NCI-H345 treated with DMSO at 0.1 percent for 48 hours (cell line): ENCODE measurements around the gene CTTN.
"Not testable (repeated sequence)": the region's sequence is repeated elsewhere in the genome, so short reads cannot be mapped to it uniquely, and the experiment has no call there.

Experiments used
- DNase-seq: peaks from one replicate; lab custom pipeline; 2025; ENCODE audit not compliant: unreplicated experiment; lab: John Stamatoyannopoulos, UW

CTTN gene

DNA sequence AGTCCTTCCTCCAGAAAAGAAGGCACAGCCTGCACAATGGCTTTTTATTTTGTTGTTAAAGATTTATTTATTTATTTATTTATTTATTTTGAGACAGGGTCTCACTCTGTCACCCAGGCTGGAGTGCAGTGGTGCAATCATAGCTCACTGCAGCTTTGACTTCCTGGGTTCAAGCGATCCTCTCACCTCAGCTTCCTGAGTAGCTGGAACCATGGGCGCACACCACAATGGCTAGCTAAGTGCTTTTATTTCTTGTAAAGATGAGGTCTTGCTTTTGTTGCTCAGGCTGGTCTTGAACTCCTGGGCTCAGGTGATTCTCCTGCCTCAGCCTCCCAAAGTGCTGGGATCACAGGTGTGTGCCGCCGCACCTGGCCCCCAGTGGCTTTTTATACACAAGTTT lies 10.0 kb downstream of the CTTN start:
- not testable (repeated sequence) for DNase-seq

DNA sequence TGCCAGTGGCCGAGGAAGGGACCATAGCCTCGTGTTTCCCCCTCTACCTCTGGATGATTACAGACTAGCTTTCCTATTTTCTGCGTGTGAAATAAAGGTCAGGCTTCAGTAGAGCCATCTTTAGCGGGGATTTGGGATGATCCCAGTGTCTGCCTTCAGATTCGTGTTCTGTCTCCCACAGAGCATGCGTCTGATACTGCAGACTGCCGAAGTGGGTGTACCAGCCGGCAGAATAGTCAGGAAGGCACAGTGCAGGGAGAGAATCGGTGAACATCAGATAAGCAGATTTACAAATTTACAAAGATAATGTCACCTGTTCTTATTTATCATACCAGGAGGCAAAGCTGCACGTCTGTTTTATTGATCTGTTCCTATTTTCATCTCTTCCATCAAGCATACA lies 11.1 kb downstream of the CTTN start:
- DNase-seq, result no peak

DNA sequence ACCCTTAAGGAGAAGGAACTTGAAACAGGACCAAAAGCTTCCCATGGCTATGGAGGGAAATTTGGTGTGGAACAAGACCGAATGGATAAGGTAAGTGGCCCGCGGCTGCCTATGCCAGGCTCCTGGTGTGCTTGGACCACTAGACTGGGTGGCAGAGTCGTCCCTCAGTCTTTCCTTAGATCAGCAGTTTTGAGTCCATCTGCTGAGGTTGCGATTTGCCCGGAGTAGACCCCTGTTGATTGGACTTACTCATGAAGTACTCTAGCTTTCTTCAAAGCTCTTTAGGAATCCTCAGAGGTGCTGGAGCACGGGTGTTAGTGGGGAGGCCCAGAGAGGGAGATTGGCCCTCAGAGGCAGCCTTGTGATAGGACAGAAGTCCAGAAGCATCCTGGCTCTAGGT lies 11.5 kb downstream of the CTTN start:
- no peak for DNase-seq

DNA sequence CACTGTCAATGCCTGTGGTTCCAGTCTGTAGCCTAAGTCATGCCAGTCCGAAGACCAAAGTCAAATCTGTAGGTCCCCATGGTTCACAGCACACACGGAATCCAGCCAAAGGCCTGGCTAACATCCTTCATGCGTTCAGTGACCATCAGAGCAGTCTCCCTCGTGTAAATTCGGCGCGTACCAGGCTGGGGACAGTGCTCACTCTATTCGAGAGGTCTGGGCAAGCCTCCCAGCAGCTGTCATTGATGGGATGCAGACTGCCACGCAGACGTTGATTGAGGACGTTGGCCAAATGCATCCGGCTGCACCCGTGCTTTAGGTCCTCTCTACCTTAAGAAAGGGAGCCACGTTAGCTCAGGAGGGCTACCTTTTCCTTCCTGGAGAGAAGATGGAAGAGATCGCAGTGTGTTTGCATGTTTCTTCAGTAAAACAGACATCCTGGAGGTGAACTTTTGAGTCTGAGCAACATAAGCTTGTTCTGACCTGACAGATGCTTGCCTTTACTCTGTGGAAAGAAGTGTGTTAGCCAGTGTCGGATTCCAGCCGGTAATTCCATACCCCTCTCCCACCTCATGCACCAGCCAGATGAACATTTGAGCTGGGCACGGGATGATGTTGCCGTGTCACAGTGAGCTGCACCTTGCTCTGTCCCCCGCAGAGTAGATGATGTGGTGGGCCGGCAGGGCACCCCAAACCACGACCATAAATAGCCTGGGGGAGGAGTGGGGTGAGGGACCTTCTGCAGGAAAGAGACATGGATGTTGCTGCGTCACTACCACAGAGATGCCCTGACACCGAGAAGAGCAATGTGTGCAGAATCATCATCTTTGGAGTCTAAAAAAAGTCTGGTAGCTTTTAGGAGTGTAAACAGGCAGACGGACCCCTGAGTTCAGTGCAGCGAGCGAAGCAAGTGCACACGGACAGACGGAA lies 12.2 kb downstream of the CTTN start:
- DNase-seq, result no peak

DNA sequence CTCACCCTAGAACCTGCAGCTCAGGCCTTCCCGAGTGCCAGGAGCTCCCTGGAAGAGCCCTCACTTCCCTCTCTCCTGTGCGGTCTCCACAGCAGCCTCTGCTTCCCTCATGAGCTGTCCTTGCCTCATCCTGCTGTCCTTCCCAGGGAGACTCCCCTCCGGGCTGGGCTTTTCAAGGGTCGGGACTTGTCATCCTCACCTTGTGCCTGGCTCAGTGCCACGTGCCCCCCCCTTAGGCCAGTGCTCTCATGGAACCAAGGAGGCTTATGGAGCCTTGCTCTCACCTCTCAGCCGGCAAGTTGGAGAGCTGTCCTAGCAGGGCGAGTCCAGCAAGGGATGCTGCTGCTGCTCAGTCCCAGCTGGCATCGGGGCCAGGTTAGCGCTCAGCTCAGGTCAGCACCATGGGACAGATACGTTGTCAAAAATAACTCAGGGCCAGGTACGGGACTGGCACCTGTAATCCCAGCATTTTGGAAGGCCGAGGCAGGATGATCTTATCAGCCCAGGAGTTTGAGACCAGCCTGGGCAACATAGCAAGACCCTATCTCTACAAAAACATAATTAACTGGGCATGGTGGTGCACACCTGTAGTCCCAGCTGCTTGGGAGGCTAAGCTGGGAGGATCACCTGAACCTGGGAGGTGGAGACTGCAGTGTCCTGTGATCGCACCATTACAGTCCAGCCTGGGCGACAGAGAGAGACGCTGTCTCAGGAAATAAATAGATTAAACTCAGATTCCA lies 13.6 kb downstream of the CTTN start:
- no peak for DNase-seq

DNA sequence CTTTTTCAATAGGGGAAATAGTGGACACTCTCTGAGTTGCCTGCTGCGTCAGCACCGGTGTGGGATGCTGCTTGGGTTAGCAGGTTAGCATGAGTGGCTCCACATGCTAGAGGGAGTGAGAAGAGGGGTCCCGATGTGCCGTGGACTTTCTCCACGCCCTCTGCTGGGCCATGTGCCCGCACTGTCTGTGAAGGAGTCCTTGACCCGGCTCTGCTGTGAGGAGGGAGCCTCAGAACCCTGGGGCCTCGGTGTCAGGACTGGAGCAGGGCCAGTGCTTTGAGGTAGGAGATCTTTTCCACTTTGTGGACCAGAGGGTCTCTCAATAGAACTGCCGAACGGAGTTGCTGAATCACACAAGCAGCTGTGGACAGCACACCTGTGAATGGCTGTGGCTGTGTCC lies 14.8 kb downstream of the CTTN start:
- DNase-seq, result no peak

DNA sequence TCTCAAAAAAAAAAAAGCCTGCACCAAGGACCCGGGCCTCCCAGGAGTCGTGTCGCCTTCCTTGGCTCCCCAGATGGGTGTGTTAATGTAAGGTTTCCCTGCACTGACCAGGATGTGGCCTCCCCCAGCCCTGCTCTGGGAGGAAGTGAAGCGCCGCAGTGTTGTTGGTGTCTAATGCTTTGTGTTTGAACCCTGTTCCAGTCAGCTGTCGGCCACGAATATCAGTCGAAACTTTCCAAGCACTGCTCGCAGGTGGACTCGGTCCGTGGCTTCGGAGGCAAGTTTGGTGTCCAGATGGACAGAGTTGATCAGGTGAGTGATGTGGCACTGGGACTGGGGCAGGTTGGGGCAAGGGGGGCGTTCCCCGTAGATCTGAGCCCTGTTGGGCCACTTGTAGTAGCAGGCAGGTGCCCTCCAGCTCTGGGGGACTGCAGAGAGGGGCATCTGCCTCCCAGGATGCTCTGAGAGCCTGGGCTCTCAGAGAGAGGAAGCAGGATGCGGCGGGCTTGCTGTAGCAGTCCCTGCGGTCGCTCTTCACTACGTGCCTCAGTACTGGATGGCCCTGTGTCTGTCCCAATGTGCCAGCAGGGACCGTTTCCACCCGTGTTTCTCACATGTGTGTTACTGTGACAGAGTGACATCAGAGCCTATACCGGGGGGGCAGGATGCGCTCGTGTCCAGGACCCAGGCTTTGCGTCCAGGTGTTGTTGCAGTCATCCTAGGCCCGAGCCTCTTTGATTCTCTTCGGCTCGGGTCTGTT lies 16.2 kb downstream of the CTTN start:
- no peak for DNase-seq

DNA sequence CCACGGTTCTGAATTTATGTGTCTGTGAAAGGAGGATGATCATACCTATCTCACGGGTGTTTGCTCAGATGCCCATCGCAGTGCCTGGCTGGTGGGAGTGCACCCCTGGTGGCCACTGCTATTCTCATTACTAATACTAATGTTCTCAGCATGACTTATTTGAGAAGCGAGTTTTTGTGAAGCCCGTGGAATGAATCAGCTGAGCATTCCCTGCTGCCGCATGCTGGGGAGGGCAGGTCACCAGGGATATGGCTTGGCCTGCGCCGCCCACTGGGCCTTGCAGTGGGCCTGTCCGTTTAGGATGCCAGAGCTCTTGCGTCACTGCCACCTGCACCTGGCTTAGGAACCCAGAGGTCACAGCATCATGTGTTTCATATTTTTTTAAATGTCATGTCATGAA lies 16.9 kb downstream of the CTTN start:
- DNase-seq, result no peak

DNA sequence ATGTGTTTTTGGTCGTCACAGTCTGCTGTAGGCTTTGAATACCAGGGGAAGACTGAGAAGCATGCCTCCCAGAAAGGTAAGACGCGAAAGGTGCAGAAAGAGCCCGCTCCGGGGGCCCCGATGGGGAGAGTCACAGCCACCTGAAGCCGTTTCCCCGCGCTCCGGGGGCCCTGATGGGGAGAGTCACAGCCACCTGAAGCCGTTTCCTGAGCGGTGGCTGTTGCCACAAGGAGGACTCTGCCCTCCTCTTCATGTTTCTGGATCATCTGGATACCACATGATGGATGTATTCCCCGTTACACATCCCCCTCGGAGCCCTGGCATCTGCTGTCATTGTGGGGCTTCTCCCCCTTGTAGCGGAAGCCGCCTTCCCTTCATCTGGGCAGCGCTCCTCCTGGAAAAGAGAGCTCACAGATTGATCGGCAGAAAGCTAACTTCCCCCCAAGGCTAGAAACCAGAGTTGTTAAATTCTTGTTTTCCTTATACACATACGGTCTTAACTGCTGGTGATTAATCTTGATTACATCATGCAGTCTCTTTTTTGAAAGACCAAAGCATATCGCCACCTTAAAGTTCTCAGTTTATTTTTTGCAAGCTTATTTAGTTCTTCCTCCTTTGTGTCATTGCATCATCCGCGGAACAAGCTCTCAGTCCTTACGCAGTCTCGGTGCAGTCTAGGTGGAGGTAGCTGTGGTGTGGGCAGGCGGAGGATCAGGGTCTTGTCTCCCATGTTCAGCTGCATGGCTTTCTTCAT lies 17.5 kb downstream of the CTTN start:
- no peak for DNase-seq

DNA sequence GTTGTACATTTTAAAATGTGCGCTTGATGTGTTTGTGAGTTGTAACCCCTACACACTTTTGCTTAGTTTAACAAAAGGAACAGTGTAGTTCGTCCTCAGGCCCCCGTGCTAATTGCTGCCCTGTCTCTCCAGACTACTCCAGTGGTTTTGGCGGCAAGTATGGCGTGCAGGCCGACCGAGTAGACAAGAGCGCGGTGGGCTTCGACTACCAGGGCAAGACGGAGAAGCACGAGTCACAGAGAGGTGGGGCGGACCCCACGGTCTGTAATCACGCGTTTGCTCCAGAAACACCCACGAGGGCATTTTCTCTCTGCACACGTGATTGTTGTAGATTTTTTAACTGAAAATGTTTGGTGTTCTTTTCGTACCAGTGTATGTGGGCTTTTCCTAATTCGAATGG lies 18.6 kb downstream of the CTTN start:
- DNase-seq, result no peak

DNA sequence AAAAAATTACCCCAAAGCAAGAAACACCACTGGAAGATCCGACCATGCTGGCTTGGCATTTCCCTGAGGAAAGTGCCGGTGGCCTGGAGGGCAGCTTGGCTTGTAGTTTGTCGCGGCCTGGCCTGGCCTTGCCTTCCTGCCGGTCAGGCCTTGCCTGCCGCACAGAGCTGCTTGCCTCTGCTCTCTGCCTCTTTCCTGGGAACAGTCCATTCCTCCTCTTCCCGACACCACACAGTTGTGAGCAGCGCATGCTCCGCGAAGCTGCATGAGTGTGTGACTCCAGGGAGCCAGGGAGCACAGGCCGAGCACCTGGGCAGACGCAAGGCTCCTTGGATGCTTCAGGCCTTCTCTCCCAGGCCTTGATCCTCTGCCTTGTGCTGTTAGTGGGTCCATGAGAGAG lies 19.8 kb downstream of the CTTN start:
- no peak for DNase-seq

DNA sequence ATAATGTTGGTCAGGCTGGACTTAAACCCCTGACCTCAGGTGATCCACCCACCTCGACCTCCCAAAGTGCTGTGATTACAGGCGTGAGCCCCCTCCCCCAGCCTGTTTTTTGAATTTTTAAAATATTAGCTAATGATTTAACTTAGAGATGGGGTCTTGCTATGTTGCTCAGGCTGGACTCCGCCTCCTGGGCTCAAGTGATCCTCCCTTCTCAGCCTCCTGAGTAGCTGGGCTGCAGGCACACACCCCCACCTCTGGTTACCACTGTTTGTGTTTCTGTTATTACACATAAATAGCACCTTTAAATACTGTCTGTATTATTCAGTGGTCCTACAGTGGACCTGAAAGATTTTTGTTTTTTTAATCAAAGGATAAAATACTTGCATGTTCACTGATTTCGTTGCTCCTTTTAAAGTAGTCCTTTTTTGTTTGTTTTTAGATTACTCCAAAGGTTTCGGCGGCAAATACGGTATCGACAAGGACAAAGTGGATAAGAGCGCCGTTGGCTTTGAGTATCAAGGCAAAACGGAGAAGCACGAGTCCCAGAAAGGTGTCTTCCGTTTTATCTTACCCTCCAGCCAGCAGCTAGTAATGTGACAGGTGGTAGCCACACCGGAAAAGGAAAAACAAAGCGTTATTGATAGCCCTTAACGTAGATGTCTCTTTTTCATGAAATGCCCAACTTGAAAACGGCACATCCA lies 21.1 kb downstream of the CTTN start:
- DNase-seq, result no peak

DNA sequence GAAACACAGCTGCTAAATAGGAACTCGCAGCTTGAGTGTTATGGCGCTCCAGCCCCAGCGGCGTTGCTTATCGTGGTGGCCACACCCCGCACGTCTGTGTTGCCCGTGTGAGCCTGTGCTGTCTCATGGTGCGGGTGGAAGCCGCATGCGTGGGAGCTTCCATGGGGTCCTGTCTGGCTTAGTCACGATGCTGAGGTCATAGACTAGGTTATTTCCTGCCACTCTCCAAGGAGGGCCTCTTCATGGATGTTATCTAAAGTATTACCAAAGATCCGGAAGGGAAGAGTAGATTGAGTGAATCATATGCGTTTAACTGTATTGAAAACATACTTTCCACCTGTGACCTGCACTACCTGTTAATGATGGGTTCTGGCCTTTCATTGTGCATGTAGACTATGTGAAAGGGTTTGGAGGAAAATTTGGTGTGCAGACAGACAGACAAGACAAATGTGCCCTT lies 21.7 kb downstream of the CTTN start:
- no peak for DNase-seq

DNA sequence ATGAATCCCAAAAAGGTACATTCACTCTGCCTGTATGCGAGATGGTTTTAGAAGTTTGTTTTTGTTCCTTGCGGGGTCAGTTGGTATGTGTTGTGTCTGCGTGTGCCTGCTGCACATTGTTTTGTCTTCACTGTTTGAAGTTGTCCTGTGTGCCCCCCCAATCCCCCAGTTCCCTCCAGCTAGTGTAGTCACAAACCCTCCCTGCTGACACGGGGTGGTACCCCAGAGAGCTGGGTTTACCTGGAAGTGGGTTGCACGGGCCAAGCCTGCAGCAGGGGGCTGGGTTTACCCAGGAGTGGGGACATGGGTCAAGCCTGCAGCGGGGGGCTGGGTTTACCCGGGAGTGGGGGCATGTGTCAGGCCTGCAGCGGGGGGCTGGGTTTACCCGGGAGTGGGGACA lies 22.2 kb downstream of the CTTN start:
- DNase-seq, result no peak

DNA sequence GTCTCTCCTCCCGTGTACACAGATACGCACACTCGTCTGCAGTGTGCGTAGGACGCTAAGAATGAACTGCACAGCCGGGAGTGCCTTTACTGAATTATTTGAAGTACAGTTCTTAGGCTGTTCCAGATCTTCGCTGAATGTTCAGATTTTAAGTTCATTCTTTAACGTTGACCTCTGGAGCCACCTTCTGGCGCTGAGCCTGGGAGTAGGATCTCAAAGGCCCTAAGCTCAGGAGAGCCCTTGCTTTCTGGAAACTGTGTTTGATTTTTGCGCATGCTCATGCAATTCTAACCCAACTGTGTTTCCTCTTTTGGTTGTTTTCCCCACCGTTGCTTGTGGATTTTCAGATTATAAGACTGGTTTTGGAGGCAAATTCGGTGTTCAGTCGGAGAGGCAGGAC lies 22.8 kb downstream of the CTTN start:
- DNase-seq, result no peak

DNA sequence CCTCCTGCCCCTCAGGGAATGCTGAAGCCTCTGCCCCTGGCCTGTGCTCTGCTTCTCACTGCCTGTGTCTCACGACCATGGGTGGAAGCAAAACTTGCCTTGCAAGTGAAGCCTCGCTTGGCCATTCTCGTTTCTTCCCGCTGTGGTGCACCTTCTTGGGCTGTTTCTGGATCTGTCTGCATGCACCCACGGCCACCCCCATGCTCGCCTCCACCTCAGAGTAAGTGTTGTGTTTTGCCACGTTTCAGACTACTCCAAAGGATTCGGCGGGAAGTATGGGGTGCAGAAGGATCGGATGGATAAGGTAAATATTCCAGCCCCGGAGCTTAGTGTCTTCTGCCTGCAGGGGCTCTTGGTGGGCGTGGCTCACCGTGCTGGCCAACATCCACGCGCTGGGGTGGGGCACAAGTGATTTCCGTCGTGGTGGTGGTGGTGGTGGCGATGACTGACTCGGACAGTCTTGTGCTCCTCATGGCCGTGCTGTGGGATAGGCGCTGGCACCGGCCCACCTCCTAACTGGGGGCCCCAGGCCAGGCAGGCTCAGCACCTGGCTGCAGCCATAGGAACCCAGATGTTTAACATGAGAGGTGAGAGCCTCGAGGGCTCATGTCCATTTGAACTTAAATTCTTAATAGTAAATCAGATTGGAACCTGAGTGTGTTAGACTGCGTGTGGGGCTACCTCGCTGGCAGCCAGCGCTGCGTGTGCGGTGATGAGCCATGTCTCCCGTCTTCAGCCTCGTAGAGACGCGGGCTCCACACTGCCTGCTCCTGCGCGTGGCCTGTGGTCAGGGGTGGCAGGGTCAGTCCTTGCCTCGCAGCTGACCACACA lies 24.6 kb downstream of the CTTN start:
- DNase-seq, result no peak

DNA sequence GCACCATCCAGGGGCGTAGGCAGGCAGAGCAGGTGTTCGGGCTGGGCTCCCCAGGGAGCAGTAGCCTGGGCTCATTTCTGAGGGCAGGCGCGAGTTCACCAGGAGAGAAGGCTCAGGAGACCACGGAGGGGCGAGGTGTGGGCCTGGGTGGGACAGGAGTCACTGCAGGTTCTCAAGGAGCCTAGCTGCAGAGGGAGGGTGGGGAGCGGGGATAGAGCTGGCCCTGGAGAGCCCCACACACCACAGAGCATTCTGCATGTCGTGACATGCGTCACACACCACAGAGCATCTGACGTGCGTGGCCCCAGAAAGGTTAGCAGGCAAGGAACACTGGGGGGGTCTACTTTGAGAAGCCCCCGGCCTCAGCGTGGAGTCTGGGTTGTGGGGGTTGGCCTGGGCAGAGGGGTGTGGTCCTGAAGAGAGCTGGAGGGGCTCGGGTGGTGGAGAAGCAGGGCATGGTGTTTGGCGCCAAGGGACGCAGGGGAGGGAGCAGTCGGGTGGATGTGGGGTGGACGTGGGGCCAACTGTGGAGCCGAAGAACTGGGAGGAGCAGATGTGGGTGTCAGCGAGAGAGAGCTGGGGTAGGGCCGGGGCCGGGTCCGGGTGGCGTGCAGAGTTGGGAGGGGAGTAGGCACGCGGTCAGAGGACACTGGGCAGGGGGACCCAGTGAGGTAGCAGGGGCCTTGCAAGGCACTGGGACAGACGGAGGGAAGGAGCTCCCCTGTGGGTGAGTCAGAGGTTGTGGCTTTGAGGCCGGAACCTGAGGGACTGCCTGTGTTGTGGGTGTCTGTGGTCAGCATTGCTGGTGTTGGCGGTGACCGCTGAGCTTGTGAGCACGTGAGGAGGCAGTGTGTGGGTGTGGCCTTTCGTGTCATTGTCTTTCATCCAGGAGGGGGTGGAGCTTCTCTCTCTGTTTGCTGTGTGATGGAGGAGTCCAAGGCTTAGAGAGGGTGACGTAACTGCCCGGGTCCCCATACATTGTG lies 25.5 kb downstream of the CTTN start:
- no peak for DNase-seq

DNA sequence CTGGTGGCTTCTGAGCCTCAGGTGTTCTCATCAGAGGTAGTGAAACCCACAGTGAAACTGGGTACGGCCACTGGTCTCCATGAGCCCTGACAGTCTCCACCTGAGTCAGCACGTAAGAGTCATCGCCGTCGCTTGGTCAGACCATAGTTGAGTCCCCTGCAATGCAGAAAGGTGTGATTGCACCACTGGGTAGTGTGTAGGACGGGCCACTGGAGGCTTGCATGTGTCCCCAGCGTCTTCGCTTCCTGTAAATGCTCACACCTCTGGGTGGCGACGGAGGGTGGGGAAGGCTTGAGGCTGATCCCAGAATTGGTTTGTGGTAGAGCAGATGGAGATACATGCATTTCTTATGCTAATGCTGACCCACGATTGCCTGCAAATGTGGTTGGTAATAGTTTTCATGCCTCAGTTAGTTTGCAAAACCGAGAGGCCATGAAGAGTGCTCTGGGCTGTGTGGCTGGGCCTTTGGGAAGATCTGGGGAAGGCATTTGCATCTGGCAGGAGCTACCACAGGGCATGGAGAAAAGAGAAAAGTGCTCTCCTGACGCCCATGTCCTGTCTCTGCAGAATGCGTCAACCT lies 26.5 kb downstream of the CTTN start:
- no peak for DNase-seq
